Measurements from ENCODE around the gene CAMTA2.
A peak's percentile ranks its signal among the peaks of the same experiment; 100 is the strongest.
"Not testable (repeated sequence)": the region's sequence is repeated elsewhere in the genome, so short reads cannot be mapped to it uniquely, and the experiment has no call there.

CAMTA2 gene

GRCh38 chr17:4986951-4987766 is at the start of gene CAMTA2:
CAMTA2 (minus strand) TSS chr17:4987675; CDS start chr17:4986222, 1,453 bp downstream.
- DNase-seq (ENCODE audit: low read depth), result peak; percentile 71

- no peak for DNase-seq (ENCODE audit: low read depth)
Observed at GRCh38 chr17:5035315-5035714, 47.8 kb upstream of the CAMTA2 start, which contains the start of gene SLC52A1. SLC52A1 (minus strand) TSS chr17:5035426; CDS start chr17:5034606, 820 bp downstream.

- no peak for DNase-seq (ENCODE audit: low read depth)
Observed at GRCh38 chr17:5034651-5035050, 47.2 kb upstream of the CAMTA2 start.

GRCh38 chr17:5034063-5034462 is 46.6 kb upstream of the CAMTA2 start:
- no peak for DNase-seq (ENCODE audit: low read depth)

GRCh38 chr17:5033352-5034015 is 46.0 kb upstream of the CAMTA2 start:
- DNase-seq (ENCODE audit: low read depth), result no peak

- DNase-seq (ENCODE audit: low read depth), result no peak
Observed at GRCh38 chr17:5032865-5033264, 45.4 kb upstream of the CAMTA2 start.

GRCh38 chr17:5031365-5032082 is 44.0 kb upstream of the CAMTA2 start:
- DNase-seq (ENCODE audit: low read depth), result peak; percentile 71

- not testable (repeated sequence) for DNase-seq (ENCODE audit: low read depth)
Observed at GRCh38 chr17:5030168-5030567, 42.7 kb upstream of the CAMTA2 start.

GRCh38 chr17:5027916-5028315 is 40.4 kb upstream of the CAMTA2 start:
- no peak for DNase-seq (ENCODE audit: low read depth)

- DNase-seq (ENCODE audit: low read depth), result no peak
Observed at GRCh38 chr17:5027299-5027698, 39.8 kb upstream of the CAMTA2 start.

GRCh38 chr17:5024604-5025003 is 37.1 kb upstream of the CAMTA2 start:
- DNase-seq (ENCODE audit: low read depth), result no peak

GRCh38 chr17:5023588-5024147 is 36.2 kb upstream of the CAMTA2 start:
- DNase-seq (ENCODE audit: low read depth), result no peak

GRCh38 chr17:5022171-5022711 is 34.8 kb upstream of the CAMTA2 start:
- DNase-seq (ENCODE audit: low read depth), result no peak

GRCh38 chr17:5020502-5021023 is 33.1 kb upstream of the CAMTA2 start:
- DNase-seq (ENCODE audit: low read depth), result no peak

GRCh38 chr17:5019475-5019956 is 32.0 kb upstream of the CAMTA2 start:
- DNase-seq (ENCODE audit: low read depth), result no peak

- DNase-seq (ENCODE audit: low read depth), result no peak
Observed at GRCh38 chr17:5014357-5014756, 26.9 kb upstream of the CAMTA2 start.

GRCh38 chr17:5011928-5012327 is 24.5 kb upstream of the CAMTA2 start:
- DNase-seq (ENCODE audit: low read depth), result no peak

GRCh38 chr17:5003214-5003867 is 15.9 kb upstream of the CAMTA2 start:
- DNase-seq (ENCODE audit: low read depth), result no peak

GRCh38 chr17:5002121-5002788 is 14.8 kb upstream of the CAMTA2 start:
- DNase-seq (ENCODE audit: low read depth), result no peak

GRCh38 chr17:5000237-5000639 is 12.8 kb upstream of the CAMTA2 start:
- no peak for DNase-seq (ENCODE audit: low read depth)
